PC-9 (cell line): Measurements from ENCODE around the gene CHMP4B. TPM values are rescaled to one million over a fixed set of nuclear protein-coding genes. Genes with fewer than 3 reads are reported as not detected.

Experiments
- BruUV-seq: library from RNA; stranded (reverse); fragments of 400-500 nt; replicated peaks from 2 replicates; lab custom pipeline; 2021; lab: Mats Ljungman, UMichigan
- CTCF ChIA-PET: fragments of 300-600 bp; sonication (Branson Sonifier 250); formaldehyde crosslinking; loops from one replicate; lab custom pipeline; 2022; ENCODE audit warnings: antibody characterized with exemption; lab: Charles Lee
- POLR2A ChIA-PET: fragments of 300-600 bp; sonication (Branson Sonifier 250); formaldehyde crosslinking; loops from one replicate; lab custom pipeline; 2022; ENCODE audit warnings: antibody characterized with exemption; ENCODE audit not compliant: unreplicated experiment; lab: Charles Lee
- DNase-seq, 2 experiments: peaks; one replicate each; pipeline versions ENCODE4 v3.0.0 to v3.0.0-alpha.2; 2015 to 2022; ENCODE audit warnings: mixed read lengths in 1 of 2
- H2AFZ ChIP-seq: fragments of 200-600 bp; sonication (generic); 2 replicates; pipeline ENCODE4 v1.8.1; 2017; ENCODE audit warnings: antibody characterized with exemption
- H3F3A ChIP-seq: fragments of 200-600 bp; sonication (generic); 2 replicates; pipeline ENCODE4 v1.8.1; 2017; ENCODE audit warnings: antibody characterized with exemption, mild to moderate bottlenecking, low read depth; ENCODE audit not compliant: insufficient read depth
- H3K27ac ChIP-seq: fragments of 200-600 bp; sonication (generic); 2 replicates; pipeline ENCODE4 v1.6.1; 2016; ENCODE audit warnings: mixed run types
- H3K27me3 ChIP-seq: fragments of 200-600 bp; sonication (generic); 2 replicates; pipeline ENCODE4 v1.6.1; 2016; ENCODE audit warnings: low read depth, mixed run types; ENCODE audit not compliant: insufficient read depth
- H3K36me3 ChIP-seq: fragments of 200-600 bp; sonication (generic); 2 replicates; pipeline ENCODE4 v1.6.1; 2016; ENCODE audit warnings: low read depth, mixed run types
- H3K4me1 ChIP-seq: fragments of 200-600 bp; sonication (generic); replicated peaks from 2 replicates; pipeline ENCODE4 v1.6.1; 2016; ENCODE audit warnings: mixed run types; ENCODE audit not compliant: insufficient read depth
- H3K4me2 ChIP-seq: fragments of 200-600 bp; sonication (generic); 2 replicates; pipeline ENCODE4 v1.6.1; 2017; ENCODE audit warnings: mixed run types
- H3K4me3 ChIP-seq: fragments of 200-600 bp; sonication (generic); 2 replicates; pipeline ENCODE4 v1.6.1; 2016; ENCODE audit warnings: mixed run types
- H3K79me2 ChIP-seq: fragments of 200-600 bp; sonication (generic); 2 replicates; pipeline ENCODE4 v1.6.1; 2017; ENCODE audit warnings: low read depth, mixed run types
- H3K9me2 ChIP-seq: fragments of 200-600 bp; sonication (generic); 2 replicates; pipeline ENCODE4 v1.8.1; 2017; ENCODE audit warnings: mild to moderate bottlenecking; ENCODE audit not compliant: insufficient read depth
- H3K9me3 ChIP-seq: fragments of 200-600 bp; sonication (generic); 2 replicates; pipeline ENCODE4 v1.8.1; 2016; ENCODE audit warnings: low read depth; ENCODE audit not compliant: insufficient read depth
- H4K20me1 ChIP-seq: fragments of 200-600 bp; sonication (generic); 2 replicates; pipeline ENCODE4 v1.8.1; 2017; ENCODE audit not compliant: insufficient read depth
- EZH2 ChIP-seq: fragments of 200-600 bp; sonication (generic); IDR thresholded peaks from 2 replicates; pipeline ENCODE4 v1.8.0; 2017; ENCODE audit warnings: antibody characterized with exemption, low read depth
- intact Hi-C: fragments of 100-400 bp; cut with micrococcal nuclease; formaldehyde crosslinking; loops from one replicate; pipeline ENCODE4 v1.10.0; 2022; ENCODE audit not compliant: unreplicated experiment
- total RNA-seq: library from RNA; stranded (reverse); gene quantifications from 2 replicates; pipeline ENCODE4 v1.2.3, GENCODE V29; 2021
- TF ChIP-seq, protein P1 (sequence below): fragments of 200-600 bp; sonication (generic); conservative IDR thresholded peaks from 2 replicates; pipeline ENCODE4 v1.6.1; 2017; ENCODE audit warnings: mixed run types, antibody characterized with exemption, mild to moderate bottlenecking, moderate library complexity

CHMP4B gene
- total RNA-seq, 1 experiment from 2014 or later: 180 TPM

DNA sequence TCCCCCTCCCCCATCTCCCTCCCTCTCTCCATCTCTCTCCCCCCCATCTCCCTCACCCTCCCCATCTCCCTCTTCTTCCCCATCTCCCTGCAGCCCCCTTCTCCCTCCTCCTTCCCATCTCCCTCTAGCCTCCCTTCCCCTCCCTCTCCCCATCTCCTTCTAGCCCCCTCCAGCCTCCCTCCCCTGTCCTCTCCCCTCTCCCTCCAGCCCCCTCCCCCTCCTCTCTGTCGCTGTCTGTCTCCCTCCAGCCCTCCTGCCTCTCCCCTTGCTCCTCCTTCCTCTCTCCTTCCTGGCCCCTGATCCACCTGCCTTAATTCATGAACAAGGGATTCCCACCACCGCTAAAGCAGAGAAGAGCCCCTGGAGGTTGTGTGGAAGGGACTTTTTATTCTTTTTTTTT, 26.9 kb upstream of the CHMP4B start:
- peaks cover 7% of the 10 kb centered on the region; the same call in 1 of the 2 replicates for H3K79me2 ChIP-seq
- TF ChIP-seq, protein P1, sequence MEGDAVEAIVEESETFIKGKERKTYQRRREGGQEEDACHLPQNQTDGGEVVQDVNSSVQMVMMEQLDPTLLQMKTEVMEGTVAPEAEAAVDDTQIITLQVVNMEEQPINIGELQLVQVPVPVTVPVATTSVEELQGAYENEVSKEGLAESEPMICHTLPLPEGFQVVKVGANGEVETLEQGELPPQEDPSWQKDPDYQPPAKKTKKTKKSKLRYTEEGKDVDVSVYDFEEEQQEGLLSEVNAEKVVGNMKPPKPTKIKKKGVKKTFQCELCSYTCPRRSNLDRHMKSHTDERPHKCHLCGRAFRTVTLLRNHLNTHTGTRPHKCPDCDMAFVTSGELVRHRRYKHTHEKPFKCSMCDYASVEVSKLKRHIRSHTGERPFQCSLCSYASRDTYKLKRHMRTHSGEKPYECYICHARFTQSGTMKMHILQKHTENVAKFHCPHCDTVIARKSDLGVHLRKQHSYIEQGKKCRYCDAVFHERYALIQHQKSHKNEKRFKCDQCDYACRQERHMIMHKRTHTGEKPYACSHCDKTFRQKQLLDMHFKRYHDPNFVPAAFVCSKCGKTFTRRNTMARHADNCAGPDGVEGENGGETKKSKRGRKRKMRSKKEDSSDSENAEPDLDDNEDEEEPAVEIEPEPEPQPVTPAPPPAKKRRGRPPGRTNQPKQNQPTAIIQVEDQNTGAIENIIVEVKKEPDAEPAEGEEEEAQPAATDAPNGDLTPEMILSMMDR: no peak
- no peak for TF ChIP-seq EZH2
- H3K4me3 ChIP-seq: no peak overlapping the region
- H3K27ac ChIP-seq: no peak overlapping the region
- no peak overlapping the region for H3K4me2 ChIP-seq
- H3K9me3 ChIP-seq: no peaks in the 10 kb centered on the region
- H3K4me1 ChIP-seq: peaks cover 57% of the 10 kb centered on the region
- no peak overlapping the region for H2AFZ ChIP-seq
- no peaks in the 10 kb centered on the region for H4K20me1 ChIP-seq
- H3K27me3 ChIP-seq: no peaks in the 10 kb centered on the region
- no peaks in the 10 kb centered on the region for H3K36me3 ChIP-seq
- DNase-seq: no peak
- no TSS peak for BruUV-seq
- intact Hi-C loops: no loop called here
- H3F3A ChIP-seq: peaks cover 32% of the 10 kb centered on the region
- ChIA-PET POLR2A (no interaction called here), CTCF (no interaction called here)
- no peaks in the 10 kb centered on the region for H3K9me2 ChIP-seq

DNA sequence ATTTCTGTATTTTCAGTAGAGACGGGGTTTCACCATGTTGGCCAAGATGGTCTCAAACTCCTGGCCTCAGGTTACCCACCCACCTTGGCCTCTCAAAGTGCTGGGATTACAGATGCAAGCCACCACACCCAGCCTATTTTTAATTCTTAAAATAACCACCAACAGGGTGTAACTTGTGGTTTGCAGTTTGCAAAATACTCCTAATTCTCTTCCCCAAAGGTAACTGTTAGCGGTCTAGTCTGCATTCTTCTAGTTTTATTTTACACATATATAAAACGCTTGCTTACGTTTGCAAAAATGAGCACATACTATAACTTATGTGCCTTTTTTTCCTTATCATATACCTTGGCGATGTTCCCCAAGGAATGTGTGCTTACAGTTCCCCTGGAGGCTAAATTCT, 25.6 kb upstream of the CHMP4B start:
- no peaks in the 10 kb centered on the region for H3K27me3 ChIP-seq
- H2AFZ ChIP-seq: no peak overlapping the region
- H3K4me1 ChIP-seq: peaks cover 55% of the 10 kb centered on the region
- H3F3A ChIP-seq: peaks cover 33% of the 10 kb centered on the region
- no TSS peak for BruUV-seq
- DNase-seq: peak in 1 of 2 experiments; percentile 52
- H3K79me2 ChIP-seq: no peaks in the 10 kb centered on the region
- intact Hi-C loops: loop anchor here (5.0 kb wide), 1 partner anchor 327 kb away; the partner anchor contains the start of gene EIF2S2
- H3K4me3 ChIP-seq: no peak overlapping the region
- no peaks in the 10 kb centered on the region for H4K20me1 ChIP-seq
- no peaks in the 10 kb centered on the region for H3K36me3 ChIP-seq
- H3K27ac ChIP-seq: peak overlapping the region; percentile 26; the same call in 1 of the 2 replicates
- H3K4me2 ChIP-seq: no peak overlapping the region
- TF ChIP-seq, protein P1: no peak
- no peak for TF ChIP-seq EZH2
- CTCF ChIA-PET: no interaction called here
- H3K9me2 ChIP-seq: no peaks in the 10 kb centered on the region
- POLR2A ChIA-PET: interaction anchor here (0.5 kb wide), 1 partner anchor 42 kb away, joined by 10 read pairs; no protein-coding TSS in a partner anchor
- no peaks in the 10 kb centered on the region for H3K9me3 ChIP-seq

DNA sequence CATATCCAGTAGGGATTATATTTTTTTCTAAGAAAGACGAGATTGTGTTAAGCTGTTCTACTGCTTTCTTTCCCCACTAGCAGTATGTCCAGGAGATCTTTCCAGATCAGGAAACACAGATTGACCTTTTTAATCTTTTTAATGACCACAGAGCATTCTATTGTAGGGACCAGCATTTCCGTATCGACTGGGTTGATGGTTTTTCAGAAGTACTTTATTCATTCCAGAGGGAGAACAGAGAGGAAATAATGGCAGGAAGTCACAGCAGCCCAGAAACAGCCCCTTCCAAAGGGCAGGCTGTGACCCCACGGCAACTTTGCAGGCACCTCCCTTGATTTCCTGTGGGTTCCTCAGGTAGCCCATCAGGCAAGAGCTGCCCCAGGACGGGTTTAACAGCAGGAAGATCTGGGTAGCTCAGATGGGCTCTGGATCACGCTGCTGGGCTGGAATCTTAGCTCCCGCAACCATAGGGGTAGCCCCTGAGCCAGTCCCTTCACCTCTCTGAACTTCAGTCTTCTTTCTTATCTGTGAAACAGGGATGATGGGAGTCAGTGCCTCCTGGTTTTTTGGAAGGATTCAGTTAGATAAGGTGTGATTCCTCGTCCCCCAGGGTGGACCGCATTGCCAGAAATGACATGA, 23.8 kb upstream of the CHMP4B start:
- Histone ChIP-seq H3K79me2 (peaks cover 3% of the 10 kb centered on the region; the same call in 1 of the 2 replicates), H4K20me1 (no peaks in the 10 kb centered on the region), H3K4me2 (no peak overlapping the region), H3K27me3 (no peaks in the 10 kb centered on the region), H2AFZ (no peak overlapping the region), H3K4me1 (peaks cover 46% of the 10 kb centered on the region), H3K9me2 (no peaks in the 10 kb centered on the region), H3F3A (peaks cover 26% of the 10 kb centered on the region), H3K27ac (peak overlapping the region; percentile 98), H3K9me3 (no peaks in the 10 kb centered on the region), H3K4me3 (no peak overlapping the region), H3K36me3 (no peaks in the 10 kb centered on the region)
- POLR2A ChIA-PET: no interaction called here
- intact Hi-C loops: loop anchor here (5.0 kb wide), 1 partner anchor 325 kb away; the partner anchor contains the start of gene EIF2S2
- TF ChIP-seq, protein P1: no peak
- TF ChIP-seq EZH2: no peak
- no peak for DNase-seq
- no TSS peak for BruUV-seq
- CTCF ChIA-PET: interaction anchor here (0.5 to 0.7 kb wide), 2 partner anchors 206 to 330 kb away, joined by 3 read pairs; no protein-coding TSS in a partner anchor
